ENCODE measurements around the gene C3orf20.

Gene C3orf20

DNA sequence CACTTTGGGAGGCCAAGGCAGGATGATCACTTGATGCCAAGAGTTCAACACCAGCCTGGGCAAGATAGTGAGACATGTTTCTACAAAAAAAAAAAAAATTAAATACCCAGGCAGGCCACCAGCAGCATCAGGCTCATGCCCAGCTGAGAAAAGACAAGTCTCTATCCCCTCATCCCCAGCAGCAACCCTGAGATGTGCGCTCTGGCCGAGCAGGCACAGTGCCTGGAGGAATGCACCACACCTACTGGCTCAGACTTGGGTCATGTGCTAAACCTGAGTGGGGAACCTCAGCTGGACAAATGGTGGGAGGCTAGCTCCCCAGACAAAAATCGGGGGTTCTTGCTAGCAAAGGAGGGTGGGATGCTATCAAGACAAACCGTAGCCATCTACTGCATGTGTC, 33.6 kb upstream of the C3orf20 start:
- no peak for DNase-seq (ENCODE audit: extremely low read depth, low read depth)
- no peak for TF ChIP-seq CTCF (IDR thresholded peaks at IDR 0.05; ENCODE audit: low read depth, low read length)

DNA sequence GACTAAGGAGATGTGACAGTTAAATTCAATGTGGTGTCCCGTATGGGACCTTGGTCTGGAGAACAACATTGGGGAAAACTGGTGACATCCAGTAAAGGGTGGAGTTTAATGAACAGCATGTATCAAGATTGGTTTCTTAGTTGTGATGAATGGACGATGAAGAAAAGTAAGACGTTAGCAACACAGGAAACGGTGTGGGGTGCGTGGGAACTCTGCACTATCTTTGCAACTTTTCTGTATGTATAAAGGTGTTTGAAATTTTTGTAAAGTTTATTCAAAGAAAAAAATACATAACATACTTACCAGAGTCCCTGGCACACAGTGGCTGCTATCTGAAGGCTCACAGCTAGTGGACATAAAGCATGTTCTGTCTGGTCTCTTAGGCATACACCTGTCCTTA, 29.5 kb upstream of the C3orf20 start:
- no peak for DNase-seq (ENCODE audit: extremely low read depth, low read depth)
- TF ChIP-seq CTCF (IDR thresholded peaks at IDR 0.05; ENCODE audit: low read depth, low read length) = no peak

DNA sequence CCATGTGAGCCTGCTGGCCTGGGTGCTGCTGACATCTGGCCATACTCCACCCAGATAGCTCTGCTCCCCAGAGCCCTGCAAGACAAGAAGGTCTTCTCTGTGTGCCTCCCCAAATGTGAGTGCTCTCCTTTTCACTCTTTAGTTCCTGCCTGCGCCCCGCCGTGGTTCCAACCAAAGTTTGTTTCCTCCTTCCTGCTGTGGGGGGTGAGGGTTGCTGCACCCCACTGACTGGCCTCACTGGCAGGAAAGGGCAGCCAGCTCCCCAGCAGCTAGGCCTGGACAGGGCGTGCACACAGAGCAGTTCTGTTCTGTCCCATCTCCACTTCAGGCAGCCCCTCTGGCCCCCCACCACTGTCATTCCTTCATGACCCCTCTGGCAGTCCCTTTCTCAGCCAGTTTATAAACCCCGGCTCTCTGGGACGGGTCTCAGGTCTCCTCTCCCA, 28.8 kb upstream of the C3orf20 start:
- no peak for TF ChIP-seq CTCF (IDR thresholded peaks at IDR 0.05; ENCODE audit: low read depth, low read length)
- DNase-seq (ENCODE audit: extremely low read depth, low read depth) = no peak

- no peak; the same call in none of the 2 replicates for TF ChIP-seq CTCF (IDR thresholded peaks at IDR 0.05; ENCODE audit: low read depth, low read length)
Observed at GRCh38 chr3:14646589-14647413, 28.1 kb upstream of the C3orf20 start.

GRCh38 chr3:14647976-14648955, 26.7 kb upstream of the C3orf20 start:
- no peak for DNase-seq (ENCODE audit: extremely low read depth, low read depth)
- TF ChIP-seq CTCF (IDR thresholded peaks at IDR 0.05; ENCODE audit: low read depth, low read length) = no peak

More at GRCh38 chr3:14646589-14647413, 28.1 kb upstream of the C3orf20 start:
- DNase-seq (ENCODE audit: extremely low read depth, low read depth) = no peak

DNA sequence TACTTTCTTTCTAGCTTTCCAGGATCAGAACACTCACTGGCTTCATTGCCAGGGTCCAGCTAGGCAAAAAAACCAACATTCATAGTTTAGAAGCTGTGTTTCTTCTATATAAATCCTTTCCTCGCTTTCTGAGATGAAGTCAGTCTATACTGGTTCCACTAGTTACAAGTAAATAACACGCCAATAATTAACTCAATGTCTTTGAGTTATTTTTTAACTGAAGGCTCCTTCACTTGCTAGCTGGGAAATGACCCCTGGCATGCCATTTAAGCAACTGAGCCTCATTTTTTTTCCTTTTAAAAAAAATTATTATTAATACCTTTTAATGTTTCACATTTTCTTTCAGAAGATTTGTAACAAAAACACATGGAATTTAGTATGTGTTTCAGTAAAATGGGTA, 25.5 kb upstream of the C3orf20 start:
- DNase-seq (ENCODE audit: extremely low read depth, low read depth) = no peak
- TF ChIP-seq CTCF (IDR thresholded peaks at IDR 0.05; ENCODE audit: low read depth, low read length) = no peak
